WTC11 (cell line): ENCODE data around the gene MBOAT1. TPM values are rescaled to one million over a fixed set of nuclear protein-coding genes. Genes with fewer than 3 reads are reported as not detected.

Experiments used
- ATAC-seq: fragments of 200-7000 bp; cut with Tn5 transposase; 2 replicates; pipeline ENCODE4 v1.10.0; 2021; ENCODE audit warnings: mild to moderate bottlenecking, moderate library complexity
- CTCF ChIA-PET: fragments of 300-600 bp; sonication (Branson Sonifier 250); formaldehyde crosslinking; loops from one replicate; lab custom pipeline; 2021; ENCODE audit warnings: antibody characterized with exemption; lab: Charles Lee
- POLR2A ChIA-PET: fragments of 350-600 bp; sonication (Branson Sonifier 250); formaldehyde crosslinking; loops from one replicate; lab custom pipeline; 2021; ENCODE audit warnings: antibody characterized with exemption; lab: Charles Lee
- DNase-seq: peaks from one replicate; pipeline ENCODE4 v3.0.0; 2021; ENCODE audit warnings: low spot score
- H3K27ac Mint-ChIP-seq: 2 replicates; pipeline ENCODE4 v1.8.0; 2021; ENCODE audit warnings: mixed read lengths
- H3K27me3 Mint-ChIP-seq: 2 replicates; pipeline ENCODE4 v1.8.0; 2021; ENCODE audit warnings: low read depth, mild to moderate bottlenecking, moderate library complexity, mixed read lengths
- H3K36me3 Mint-ChIP-seq: 2 replicates; pipeline ENCODE4 v1.8.0; 2021; ENCODE audit warnings: mixed read lengths
- H3K4me1 Mint-ChIP-seq: 2 replicates; pipeline ENCODE4 v1.8.0; 2022; ENCODE audit warnings: mixed read lengths
- H3K4me3 Mint-ChIP-seq: 2 replicates; pipeline ENCODE4 v1.8.0; 2021; ENCODE audit warnings: mild to moderate bottlenecking, moderate library complexity, mixed read lengths
- H3K9me3 Mint-ChIP-seq: 2 replicates; pipeline ENCODE4 v1.8.0; 2021; ENCODE audit warnings: mixed read lengths
- E2F1 ChIP-seq: sonication (generic); formaldehyde crosslinking; IDR thresholded peaks from 2 replicates; pipeline ENCODE4 v1.8.0; 2022; ENCODE audit warnings: mild to moderate bottlenecking, missing genetic modification reagents
- FOXJ3 ChIP-seq: sonication (generic); formaldehyde crosslinking; IDR thresholded peaks from 2 replicates; pipeline ENCODE4 v1.9.0; 2021; ENCODE audit warnings: missing genetic modification reagents, mild to moderate bottlenecking, borderline replicate concordance
- HMGA2 ChIP-seq: fragments of 250-450 bp; sonication (Bioruptor Pico); IDR thresholded peaks from 2 replicates; pipeline ENCODE4 v1.4.0; 2021; ENCODE audit warnings: mild to moderate bottlenecking, moderate library complexity
- PRDM15 ChIP-seq: sonication (generic); formaldehyde crosslinking; IDR thresholded peaks from 2 replicates; pipeline ENCODE4 v1.8.0; 2022; ENCODE audit warnings: missing genetic modification reagents
- SMAD3 ChIP-seq: sonication (generic); formaldehyde crosslinking; IDR thresholded peaks from 2 replicates; pipeline ENCODE4 v1.8.0; 2022; ENCODE audit warnings: missing genetic modification reagents, mild to moderate bottlenecking, borderline replicate concordance
- TEAD4 ChIP-seq: sonication (generic); formaldehyde crosslinking; IDR thresholded peaks from 2 replicates; pipeline ENCODE4 v1.8.0; 2022; ENCODE audit warnings: mild to moderate bottlenecking, missing genetic modification reagents
- TP53 ChIP-seq: sonication (generic); formaldehyde crosslinking; IDR thresholded peaks from 2 replicates; pipeline ENCODE4 v1.8.1; 2023; ENCODE audit warnings: mild to moderate bottlenecking, missing genetic modification reagents
- ZBTB43 ChIP-seq: sonication (generic); formaldehyde crosslinking; IDR thresholded peaks from 2 replicates; pipeline ENCODE4 v1.8.1; 2023; ENCODE audit warnings: mild to moderate bottlenecking, missing genetic modification reagents
- ZNF121 ChIP-seq: sonication (generic); formaldehyde crosslinking; IDR thresholded peaks from 2 replicates; pipeline ENCODE4 v1.8.0; 2023; ENCODE audit warnings: missing genetic modification reagents
- total RNA-seq: library from RNA; stranded (reverse); gene quantifications from 3 replicates; pipeline ENCODE4 v1.2.3, GENCODE V29; 2021
- TF ChIP-seq, protein P1 (sequence below): sonication (generic); formaldehyde crosslinking; IDR thresholded peaks from 2 replicates; pipeline ENCODE4 v1.8.1; 2022; ENCODE audit warnings: missing genetic modification reagents, borderline replicate concordance
- TF ChIP-seq, protein P2 (sequence below): sonication (generic); formaldehyde crosslinking; IDR thresholded peaks from 2 replicates; pipeline ENCODE4 v1.8.1; 2023; ENCODE audit warnings: mild to moderate bottlenecking, missing genetic modification reagents
- TF ChIP-seq, protein P3 (sequence below): sonication (generic); formaldehyde crosslinking; IDR thresholded peaks from 2 replicates; pipeline ENCODE4 v1.8.1; 2022; ENCODE audit warnings: low read depth, missing genetic modification reagents, borderline replicate concordance

The MBOAT1 gene
- total RNA-seq, 1 experiment from 2014 or later, result 22.9 TPM

- no peaks in the 10 kb centered on the region for H3K27me3 Mint-ChIP-seq
- peaks cover 7% of the 10 kb centered on the region; the same call in 1 of the 2 replicates for H3K36me3 Mint-ChIP-seq
- DNase-seq (no peak), ATAC-seq (no peak)
- POLR2A ChIA-PET, result no interaction called here
- no peak overlapping the region; the same call in 1 of the 2 replicates for H3K27ac Mint-ChIP-seq
- peaks cover 18% of the 10 kb centered on the region for H3K4me1 Mint-ChIP-seq
- no peaks in the 10 kb centered on the region for H3K9me3 Mint-ChIP-seq
- TF ChIP-seq ZBTB43 (CRISPR knock-in tag) (no peak), E2F1 (CRISPR knock-in tag) (no peak), TEAD4 (no peak), TP53 (no peak), FOXJ3 (CRISPR knock-in tag) (no peak)
- TF ChIP-seq, all 79 proteins: peak for 0
- H3K4me3 Mint-ChIP-seq, result no peak overlapping the region
- CTCF ChIA-PET, result interaction anchor here (2.9 to 3.2 kb wide), 2 partner anchors 10 to 25 kb away, joined by 11 to 27 read pairs; no protein-coding TSS in a partner anchor
Observed at GRCh38 chr6:20116792-20117191, 95.5 kb downstream of the MBOAT1 start.

GRCh38 chr6:20115246-20115980 lies 96.9 kb downstream of the MBOAT1 start:
- H3K27me3 Mint-ChIP-seq, result no peaks in the 10 kb centered on the region
- DNase-seq, result no peak
- H3K36me3 Mint-ChIP-seq, result peaks cover 7% of the 10 kb centered on the region; the same call in 1 of the 2 replicates
- POLR2A ChIA-PET, result no interaction called here
- TF ChIP-seq ZNF121 (CRISPR knock-in tag) (no peak), E2F1 (CRISPR knock-in tag) (no peak)
- TF ChIP-seq, protein P1, sequence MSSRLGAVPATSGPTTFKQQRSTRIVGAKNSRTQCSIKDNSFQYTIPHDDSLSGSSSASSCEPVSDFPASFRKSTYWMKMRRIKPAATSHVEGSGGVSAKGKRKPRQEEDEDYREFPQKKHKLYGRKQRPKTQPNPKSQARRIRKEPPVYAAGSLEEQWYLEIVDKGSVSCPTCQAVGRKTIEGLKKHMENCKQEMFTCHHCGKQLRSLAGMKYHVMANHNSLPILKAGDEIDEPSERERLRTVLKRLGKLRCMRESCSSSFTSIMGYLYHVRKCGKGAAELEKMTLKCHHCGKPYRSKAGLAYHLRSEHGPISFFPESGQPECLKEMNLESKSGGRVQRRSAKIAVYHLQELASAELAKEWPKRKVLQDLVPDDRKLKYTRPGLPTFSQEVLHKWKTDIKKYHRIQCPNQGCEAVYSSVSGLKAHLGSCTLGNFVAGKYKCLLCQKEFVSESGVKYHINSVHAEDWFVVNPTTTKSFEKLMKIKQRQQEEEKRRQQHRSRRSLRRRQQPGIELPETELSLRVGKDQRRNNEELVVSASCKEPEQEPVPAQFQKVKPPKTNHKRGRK (CRISPR knock-in tag), result no peak
- TF ChIP-seq, all 79 proteins: peak for 0
- H3K9me3 Mint-ChIP-seq, result no peaks in the 10 kb centered on the region
- CTCF ChIA-PET, result interaction anchor here (1.6 kb wide), 1 partner anchor 11 kb away, joined by 7 read pairs; no protein-coding TSS in a partner anchor
- H3K27ac Mint-ChIP-seq, result no peak overlapping the region
- H3K4me1 Mint-ChIP-seq, result peaks cover 18% of the 10 kb centered on the region
- no peak for ATAC-seq
- no peak overlapping the region for H3K4me3 Mint-ChIP-seq

GRCh38 chr6:20113649-20114224 lies 98.5 kb downstream of the MBOAT1 start:
- ATAC-seq (no peak), DNase-seq (no peak)
- ChIA-PET POLR2A (no interaction called here), CTCF (no interaction called here)
- Mint-ChIP-seq H3K27ac (no peak overlapping the region), H3K4me3 (no peak overlapping the region)
- TF ChIP-seq, protein P2, sequence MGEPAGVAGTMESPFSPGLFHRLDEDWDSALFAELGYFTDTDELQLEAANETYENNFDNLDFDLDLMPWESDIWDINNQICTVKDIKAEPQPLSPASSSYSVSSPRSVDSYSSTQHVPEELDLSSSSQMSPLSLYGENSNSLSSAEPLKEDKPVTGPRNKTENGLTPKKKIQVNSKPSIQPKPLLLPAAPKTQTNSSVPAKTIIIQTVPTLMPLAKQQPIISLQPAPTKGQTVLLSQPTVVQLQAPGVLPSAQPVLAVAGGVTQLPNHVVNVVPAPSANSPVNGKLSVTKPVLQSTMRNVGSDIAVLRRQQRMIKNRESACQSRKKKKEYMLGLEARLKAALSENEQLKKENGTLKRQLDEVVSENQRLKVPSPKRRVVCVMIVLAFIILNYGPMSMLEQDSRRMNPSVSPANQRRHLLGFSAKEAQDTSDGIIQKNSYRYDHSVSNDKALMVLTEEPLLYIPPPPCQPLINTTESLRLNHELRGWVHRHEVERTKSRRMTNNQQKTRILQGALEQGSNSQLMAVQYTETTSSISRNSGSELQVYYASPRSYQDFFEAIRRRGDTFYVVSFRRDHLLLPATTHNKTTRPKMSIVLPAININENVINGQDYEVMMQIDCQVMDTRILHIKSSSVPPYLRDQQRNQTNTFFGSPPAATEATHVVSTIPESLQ, result no peak
- TF ChIP-seq HMGA2 (CRISPR knock-in tag) (peak; percentile 97), SMAD3 (CRISPR knock-in tag) (no peak), PRDM15 (CRISPR knock-in tag) (no peak)
- TF ChIP-seq, protein P3, sequence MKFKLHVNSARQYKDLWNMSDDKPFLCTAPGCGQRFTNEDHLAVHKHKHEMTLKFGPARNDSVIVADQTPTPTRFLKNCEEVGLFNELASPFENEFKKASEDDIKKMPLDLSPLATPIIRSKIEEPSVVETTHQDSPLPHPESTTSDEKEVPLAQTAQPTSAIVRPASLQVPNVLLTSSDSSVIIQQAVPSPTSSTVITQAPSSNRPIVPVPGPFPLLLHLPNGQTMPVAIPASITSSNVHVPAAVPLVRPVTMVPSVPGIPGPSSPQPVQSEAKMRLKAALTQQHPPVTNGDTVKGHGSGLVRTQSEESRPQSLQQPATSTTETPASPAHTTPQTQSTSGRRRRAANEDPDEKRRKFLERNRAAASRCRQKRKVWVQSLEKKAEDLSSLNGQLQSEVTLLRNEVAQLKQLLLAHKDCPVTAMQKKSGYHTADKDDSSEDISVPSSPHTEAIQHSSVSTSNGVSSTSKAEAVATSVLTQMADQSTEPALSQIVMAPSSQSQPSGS (CRISPR knock-in tag), result no peak
- TF ChIP-seq, all 79 proteins: peak for 1
- Mint-ChIP-seq H3K27me3 (no peaks in the 10 kb centered on the region), H3K4me1 (peaks cover 16% of the 10 kb centered on the region), H3K9me3 (no peaks in the 10 kb centered on the region), H3K36me3 (peaks cover 9% of the 10 kb centered on the region)
